Measurements from ENCODE around the gene FLACC1.
"Not testable (repeated sequence)": the region's sequence is repeated elsewhere in the genome, so short reads cannot be mapped to it uniquely, and the experiment has no call there.

Gene FLACC1

DNA sequence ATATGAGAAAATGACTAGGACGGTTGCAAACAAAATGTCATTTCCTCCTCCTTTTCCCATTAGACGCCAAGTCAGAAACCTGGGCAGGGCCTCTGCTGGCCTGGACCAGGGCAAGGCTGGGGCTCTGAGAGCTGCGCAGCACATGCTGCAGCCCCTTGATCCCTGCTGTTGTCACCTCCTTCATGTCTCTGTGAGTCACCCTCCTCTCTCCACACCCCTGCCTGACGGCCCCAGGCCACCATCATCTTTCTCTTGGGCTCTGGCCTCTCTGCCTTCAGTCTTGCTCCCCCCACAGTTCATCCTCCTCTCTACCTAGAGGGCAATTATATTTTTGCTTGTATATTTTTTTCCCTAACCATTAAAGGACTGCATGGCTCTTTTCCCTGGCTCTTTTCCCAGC lies 10.0 kb downstream of the FLACC1 start:
- no peak for DNase-seq

DNA sequence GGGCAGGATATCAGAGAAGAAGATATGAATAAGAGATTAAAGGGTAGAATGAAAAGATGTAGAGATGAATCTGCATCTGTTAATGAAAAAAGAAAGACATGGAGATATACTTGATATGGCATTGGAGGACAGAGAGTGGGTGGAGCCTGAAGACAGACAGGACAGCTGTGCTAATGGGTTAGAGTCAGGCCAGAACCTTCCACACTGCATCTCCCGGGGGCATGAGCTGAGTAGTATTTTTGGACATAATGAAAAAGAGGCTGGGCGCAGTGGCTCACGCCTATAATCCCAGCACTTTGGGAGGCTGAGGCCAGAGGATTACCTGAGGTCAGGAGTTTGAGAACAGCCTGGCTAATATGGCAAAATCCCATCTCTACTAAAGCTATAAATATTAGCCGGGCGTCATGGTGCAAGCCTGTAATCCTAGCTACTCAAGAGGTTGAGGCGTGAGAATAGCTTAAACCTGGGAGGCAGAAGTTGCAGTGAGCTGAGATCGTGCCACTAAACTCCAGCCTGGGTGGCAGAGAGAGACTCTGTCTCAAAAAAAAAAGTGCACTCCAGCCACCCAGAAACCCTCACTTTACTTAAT lies 11.4 kb downstream of the FLACC1 start:
- no peak for DNase-seq

DNA sequence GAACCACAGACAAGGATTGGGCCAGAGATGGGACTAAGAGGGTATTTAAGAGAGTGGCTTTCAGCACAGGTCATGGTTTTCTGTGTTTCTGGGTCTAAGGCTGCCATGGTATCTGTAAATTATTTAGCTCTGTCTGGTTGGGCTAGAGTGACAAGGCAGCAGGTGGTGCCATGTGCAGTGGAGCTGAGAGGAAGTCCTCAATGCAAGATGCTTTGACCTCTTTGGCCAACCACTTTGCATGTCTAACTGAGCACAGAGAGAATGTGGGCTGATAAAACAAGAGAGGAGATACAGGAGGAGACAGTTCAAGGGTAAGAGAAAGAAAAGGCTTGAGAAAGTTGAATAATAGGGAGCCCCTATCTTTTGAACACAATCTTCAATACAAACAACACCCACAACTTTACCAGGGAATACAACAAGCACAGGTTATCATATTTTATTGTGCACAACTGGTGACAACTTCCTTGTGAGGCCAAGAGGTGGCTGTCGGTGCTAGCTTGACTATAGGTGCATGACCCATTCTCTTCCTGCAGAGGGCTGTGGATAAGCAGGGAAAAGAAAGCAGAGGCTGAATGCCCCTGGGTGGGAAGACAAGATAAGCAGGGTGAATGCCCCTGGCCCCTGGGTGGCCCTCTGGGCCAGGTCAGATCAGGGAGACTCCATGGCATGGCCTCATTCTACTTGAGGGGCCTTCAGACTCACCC lies 12.3 kb downstream of the FLACC1 start:
- no peak for DNase-seq

DNA sequence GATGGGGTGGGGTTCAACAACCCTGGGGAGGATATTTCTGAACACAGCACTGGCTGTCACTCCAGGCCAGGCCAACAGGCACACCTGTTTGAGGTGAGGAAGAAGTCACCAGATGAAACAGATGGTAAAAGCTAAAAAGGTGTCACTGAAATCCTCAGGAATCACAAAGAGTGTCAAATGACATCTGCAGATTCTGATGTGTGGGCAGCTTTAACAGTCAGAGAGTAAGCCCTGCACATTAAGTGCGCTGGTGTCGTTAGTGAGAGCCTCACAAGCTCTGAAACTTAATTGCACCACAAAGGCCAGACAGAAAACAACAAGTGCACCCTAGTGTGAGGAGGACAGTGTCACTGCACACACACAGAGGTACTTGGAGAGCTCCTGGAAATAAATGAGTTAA lies 13.6 kb downstream of the FLACC1 start:
- peak; percentile 20 for DNase-seq

DNA sequence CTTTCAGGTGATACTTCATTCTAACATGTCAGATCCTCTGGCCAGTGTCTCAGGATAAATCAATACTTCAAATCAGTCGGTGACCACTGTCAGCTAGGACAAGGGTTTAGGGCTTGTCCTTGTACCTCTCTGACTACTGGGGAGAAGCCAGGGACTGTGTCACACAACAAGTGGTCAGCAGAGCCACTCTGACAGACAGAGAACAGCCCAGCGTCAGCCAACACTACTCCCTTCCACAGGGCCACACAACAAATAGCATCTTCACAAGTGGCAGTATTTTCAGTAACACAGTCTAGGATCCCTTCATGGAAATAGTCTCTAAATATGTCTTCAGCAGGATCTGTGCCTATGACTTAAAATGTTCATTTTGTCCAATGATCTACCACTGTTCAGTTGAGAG lies 14.2 kb downstream of the FLACC1 start:
- DNase-seq: no peak

DNA sequence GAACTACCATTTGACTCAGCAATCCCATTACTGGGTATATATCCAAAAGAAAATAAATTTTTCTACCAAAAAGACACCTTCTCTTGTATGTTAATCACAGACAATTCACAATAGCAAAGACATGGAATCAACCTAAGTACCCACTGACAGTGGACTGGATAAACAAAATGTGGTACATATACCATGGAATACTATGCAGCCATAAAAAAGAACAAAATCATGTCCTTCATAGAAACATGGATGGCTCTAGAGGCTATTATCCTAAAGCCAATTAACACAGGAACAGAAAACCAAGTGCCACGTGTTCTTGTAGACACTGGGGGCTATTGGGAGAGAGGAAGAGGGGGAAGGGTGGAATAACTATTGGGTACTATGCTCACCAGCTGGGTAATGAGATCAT lies 27.7 kb downstream of the FLACC1 start:
- DNase-seq: no peak

DNA sequence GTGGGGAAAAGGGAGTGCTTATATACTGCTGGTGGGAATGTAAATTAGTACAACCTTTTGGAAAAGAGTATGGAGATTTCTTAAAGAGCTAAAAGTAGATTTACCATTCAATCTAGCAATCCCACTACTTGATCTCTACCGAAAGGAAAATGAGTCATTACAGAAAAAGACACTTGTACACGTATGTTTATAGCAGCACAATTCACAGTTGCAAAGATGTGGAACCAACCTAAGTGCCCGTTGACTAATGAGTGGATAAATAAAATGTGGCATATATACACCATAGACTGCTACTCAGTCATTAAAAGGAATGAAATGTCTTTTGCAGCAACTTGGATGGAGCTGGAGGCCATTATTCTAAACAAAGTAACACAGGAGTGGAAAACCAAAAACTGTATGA lies 29.5 kb downstream of the FLACC1 start:
- no peak for DNase-seq

DNA sequence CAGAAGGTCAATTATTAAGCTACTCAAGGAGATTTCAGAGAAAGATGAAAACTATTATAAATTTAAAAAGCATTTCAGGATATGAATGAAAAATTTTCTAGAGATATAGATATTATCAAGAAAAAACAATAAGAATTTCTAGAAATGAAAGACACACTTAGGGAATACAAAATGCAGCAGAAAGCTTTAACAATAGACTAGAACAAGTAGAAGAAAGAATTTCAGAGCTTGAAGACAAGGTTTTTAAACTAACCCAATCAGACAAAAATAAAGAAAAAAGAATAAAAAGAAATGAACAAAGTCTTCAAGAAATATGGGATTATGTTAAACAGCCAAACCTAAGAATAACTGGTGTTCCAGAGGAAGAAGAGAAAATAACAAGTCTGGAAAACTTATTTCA lies 34.4 kb downstream of the FLACC1 start:
- no peak for DNase-seq

DNA sequence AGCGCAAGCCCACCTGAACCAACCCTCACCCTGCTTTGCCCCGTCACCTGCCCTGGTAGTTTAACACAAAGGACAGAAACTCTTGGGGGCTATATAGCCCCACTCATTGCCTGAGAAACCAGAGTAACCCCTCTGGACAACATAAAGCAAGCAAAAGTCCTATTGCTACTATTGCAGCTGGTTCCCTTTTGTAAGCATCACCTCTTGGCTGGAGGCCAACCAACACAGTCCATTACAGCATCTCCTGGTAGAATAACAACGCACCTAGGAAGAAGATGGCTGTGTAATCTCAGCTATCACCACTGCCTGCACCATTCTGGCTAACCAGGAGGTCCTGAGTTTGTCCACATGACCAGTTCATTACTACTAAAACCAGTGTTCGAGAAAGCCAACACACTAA lies 36.4 kb downstream of the FLACC1 start:
- DNase-seq: no peak

DNA sequence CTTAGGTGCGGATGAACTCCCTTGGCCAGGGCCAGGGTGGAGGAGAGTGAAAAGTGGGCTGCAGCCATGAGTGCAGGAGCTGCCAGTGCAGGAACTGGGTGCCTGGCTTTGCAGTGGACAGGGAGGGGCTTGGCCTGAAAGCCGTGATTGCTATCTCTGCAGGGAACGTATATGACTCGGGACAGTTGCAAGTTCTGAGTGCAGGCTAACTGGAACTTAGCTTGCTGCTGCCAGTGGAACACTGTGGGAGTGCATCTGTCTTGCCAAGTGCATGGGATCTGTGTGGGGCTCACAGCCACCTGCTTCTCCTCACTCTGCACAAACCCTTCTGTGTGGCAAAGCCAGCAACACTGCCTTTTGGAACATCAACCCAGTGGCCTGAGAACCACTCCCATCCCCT lies 36.9 kb downstream of the FLACC1 start:
- no peak for DNase-seq

DNA sequence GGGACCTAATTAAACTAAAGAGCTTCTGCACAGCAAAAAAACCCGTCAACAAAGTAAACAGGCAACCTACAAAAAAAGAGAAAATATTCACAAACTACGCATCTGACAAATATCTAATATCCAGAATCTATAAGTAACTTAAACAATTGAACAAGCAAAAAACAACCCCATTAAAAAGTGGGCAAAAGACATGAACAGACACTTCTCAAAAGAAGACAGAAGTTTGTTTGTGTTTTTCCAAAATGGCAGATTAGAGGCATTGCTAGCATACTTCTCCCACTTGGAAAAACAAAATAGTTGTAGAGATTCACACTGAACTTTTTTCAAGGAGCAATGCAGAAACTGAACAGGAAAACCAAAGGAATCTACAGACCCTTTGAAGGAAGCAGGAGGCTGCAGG lies 37.6 kb downstream of the FLACC1 start:
- DNase-seq: no peak

DNA sequence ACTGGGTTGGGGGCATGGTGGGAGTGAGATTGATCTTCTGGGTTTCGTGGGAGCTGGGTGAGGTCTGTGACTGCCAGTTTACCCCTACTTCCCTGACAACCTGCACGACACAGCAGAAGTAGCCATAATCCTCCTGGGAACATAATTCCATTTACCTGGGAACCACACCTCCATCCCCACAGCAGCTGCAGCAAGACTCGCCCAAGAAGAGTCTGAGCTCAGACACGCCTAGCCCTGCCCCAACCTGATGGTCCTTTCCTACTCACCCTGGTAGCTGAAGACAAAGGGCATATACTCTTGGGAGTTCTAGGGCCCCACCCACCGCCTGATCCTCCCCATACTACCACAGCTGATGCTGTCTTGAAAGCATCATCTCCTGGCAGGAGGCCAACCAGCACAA lies 43.8 kb downstream of the FLACC1 start:
- DNase-seq: no peak

DNA sequence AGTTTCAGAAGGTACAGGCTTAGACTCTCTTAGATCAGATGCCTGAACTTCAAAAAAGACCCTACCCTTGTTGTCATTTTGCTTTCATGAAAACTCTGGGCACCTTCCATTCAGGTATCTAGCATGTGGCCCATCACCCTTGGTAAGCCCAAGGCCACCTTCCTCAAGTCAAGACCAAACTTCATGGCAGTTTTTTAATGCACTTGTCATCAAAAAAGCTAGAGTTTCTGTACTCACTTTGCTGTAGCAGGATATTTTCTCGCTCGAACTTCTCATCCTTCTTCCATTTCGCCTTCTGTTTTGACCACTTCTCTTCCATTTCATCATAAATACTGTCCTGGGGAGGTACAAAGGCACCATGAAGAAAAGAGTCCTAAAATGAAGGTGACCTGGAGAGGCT lies 48.2 kb downstream of the FLACC1 start:
- DNase-seq: no peak

DNA sequence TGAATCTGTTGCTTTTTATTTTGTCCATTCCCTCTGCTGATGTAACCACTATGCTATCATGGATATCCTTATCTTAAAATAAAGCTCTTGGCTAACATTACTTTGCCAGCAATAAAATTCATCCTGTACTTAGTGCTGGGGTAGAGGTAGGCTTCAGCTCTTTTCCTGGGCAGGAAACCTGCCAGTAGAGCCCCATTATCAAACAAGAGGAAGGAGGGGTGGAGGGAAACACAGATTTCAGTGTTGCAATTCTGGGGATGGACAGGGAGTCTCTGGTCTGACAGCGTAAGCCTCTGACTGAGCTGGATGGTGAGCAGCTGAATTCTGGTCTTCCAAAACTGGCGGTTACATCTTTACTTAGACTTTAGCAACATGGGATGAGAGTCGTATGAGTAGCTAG lies 49.3 kb downstream of the FLACC1 start:
- DNase-seq: no peak

DNA sequence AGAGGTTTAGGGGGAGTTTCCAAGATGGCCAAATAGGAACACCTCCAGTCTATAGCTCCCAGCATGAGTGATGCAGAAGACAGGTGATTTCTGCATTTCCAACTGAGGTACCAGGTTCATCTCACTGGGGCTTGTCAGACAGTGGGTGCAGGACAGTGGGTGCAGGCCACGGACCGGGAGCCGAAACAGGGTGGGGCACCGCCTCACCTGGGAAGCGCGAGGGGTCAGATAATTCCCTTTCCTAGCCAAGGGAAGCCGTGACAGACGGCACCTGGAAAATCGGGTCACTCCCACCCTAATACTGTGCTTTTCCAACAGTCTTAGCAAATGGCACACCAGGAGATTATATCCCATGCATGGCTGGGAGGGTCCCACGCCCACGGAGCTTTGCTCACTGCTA lies 57.2 kb downstream of the FLACC1 start:
- DNase-seq: not testable (repeated sequence)

DNA sequence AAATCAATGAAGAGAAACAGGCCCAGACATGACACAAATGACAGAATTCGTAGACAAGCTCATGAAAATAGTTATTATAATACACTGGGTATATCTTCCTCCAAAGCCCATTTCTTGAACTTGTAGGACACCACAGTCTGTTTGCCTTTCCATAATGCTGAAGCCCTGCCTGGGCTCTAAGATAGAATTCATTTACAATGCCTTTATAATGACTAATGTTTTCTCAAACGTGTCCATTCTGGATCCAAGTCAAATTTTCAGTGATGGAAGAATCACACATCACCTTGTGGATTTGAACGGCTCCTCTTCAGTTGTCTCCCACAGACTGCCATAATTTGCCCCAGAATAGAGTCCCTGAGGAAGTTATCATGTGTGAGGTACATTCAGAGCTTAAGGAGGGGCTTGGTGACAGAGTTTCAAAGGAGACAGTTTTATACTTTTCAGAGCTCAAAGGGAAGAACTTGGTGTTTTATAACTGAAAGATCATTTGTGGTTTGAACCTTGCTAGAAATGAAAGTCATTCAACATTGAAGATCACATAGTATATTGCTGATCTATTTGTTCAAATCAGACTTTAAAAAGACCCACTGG lies 58.6 kb downstream of the FLACC1 start:
- DNase-seq: no peak

DNA sequence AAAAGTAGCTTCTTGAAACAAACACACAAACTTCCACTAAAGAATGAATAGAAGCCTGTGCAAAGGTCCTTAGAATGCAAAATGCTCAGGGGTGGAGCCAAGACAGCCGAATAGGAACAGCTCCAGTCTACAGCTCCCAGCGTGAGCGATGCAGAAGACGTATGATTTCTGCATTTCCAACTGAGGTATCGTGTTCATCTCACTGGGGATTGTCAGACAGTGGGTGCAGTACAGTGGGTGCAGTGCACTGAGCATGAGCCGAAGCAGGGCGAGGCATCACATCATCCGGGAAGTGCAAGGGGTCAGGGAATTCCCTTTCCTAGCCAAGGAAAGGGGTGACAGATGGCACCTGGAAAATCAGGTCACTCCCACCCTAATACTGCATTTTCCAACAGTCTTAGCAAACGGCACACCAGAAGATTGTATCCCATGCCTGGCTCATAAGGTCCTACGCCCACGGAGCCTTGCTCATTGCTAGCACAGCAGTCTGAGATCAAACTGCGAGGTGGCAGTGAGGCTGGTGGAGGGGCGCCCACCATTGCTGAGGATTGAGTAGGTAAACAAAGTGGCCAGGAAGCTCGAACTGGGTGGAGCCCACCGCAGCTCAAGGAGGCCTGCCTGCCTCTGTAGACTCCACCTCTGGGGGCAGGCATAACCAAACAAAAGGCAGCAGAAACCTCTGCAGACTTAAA lies 66.5 kb downstream of the FLACC1 start:
- not testable (repeated sequence) for DNase-seq

DNA sequence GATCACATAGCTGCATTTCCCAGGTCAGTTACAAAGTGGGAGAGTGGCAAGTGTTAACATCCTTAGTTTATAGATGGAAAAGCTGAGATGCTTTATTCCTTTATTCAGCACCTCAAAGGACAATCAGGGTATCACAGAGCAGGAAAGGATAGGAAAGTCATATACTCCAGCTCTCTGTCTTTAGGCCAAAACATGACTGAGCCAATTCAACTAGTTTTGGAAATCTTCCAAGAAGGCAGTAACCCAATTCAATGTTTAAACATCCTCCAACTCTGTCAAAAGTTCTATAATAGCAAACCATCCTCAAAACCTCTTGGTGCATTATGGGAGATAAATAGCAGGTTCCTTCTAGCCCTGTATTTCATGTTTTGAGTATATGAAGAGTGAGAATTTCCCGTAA lies 71.6 kb downstream of the FLACC1 start:
- DNase-seq: no peak

DNA sequence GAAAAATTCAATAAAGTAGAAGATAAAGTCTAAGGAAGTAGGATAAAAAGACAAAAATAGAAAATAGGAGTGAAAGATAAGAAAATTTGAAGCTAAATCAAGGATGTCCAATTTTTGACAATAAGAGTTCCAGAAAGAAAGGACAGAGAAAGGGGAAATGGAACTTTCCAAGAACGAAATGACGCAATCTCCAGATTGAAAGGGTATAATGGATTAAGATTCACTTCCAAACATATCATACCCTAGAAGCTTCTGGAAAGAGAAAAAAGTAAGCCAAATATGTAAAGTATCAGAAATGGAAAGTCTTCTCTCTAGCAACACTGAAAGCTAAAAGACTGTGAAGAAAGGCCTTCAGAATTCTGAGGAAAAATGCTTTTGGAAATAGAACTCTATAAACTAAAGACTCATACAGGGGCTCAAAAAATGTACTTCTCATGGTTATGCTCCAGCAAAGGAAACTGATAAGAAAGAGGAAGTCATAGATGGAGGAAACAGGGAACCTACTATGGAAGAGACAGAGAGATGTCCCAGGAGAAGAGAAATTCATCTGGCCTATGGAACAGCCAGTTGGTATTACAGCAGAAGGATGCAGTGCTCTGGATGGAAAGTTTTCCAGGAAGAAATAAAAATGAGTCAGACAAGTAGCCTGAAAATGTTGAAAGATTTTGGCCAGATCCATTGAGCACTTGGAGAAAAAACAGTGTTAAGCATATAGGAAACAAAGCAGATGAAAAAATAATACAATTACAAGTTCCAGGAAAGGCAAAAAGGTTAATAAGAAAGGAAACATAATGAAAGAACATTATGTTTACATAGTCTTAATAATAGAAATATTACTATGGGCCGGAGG lies 76.7 kb downstream of the FLACC1 start:
- no peak for DNase-seq

DNA sequence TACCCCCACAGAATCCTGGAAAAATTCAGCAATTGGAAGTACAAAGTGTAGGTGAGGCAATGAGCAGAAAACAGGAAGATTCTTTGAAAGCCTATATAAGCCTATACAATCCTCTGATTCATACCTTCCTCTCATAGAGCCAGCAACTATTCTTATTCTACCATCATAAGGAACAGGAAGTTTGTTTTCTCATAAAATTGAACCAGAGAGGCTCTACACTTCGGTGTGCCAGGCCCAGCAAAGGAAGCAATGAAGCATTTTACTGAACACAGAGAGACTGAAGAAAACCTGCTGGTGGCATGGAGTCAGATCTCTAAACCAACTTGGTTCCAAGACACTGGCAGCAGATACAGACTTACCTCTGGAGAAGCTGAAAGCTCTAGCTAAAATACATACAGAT lies 78.1 kb downstream of the FLACC1 start:
- no peak for DNase-seq

DNA sequence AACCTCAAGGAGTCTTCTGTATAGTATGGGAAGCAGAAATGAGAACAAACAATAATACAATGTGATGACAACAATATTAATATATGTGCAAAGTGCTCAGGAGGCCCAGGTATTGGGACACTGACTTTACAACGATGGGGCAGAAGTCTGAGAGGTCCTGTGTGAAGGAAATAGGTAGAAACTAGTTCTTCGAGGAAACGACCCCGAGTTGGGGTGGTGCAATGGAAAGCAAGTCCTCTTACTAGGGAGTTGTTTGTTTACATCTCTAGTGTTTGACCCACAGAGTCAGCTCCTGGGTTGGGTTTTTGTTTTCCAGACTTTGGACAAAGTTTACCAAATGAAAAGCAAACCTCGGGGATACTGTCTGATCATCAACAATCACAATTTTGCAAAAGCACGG lies 80.6 kb downstream of the FLACC1 start:
- DNase-seq: no peak

DNA sequence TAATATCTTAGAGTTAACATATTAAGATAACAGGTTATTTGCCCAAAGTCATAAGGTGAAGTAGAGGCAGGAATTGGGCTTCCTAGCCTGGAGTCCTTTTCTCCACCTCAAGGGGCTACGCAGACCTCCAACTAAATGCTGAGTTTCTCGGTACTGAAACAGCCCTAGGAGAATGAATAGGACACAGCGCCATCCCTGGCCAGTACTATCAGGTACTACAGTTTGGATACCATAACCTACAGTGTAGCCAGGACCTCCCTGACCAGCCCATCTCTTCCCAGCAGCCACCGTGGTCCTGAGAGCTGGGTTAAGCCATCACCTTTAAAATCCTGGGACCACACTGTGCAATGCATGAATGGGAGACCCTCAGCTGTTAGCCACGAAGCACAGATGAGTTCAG lies 81.2 kb downstream of the FLACC1 start:
- no peak for DNase-seq

DNA sequence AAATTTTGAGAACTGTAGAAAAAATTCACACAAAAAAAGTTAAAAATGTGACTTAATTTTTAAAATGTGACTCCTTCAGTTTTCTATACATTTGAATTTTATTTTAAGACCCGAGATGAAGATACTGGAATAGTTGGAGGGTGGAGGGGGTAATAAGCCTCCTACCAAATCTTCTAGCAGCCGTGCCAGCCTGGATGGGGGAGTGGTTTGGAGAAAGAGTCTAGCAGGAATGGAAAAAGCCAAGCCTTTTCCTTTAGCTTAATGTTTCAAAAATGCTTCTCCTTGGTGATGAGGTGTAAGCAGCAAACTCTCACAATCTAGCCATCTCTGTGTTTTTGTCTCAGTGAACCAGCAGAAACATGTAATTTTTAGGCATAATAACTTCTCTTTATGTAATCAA lies 82.1 kb downstream of the FLACC1 start:
- DNase-seq: no peak

All from eye (tissue), 1 donor.